ENCODE results near the gene DHRS2. TPM values are rescaled to one million over a fixed set of nuclear protein-coding genes. Genes with fewer than 3 reads are reported as not detected.
"Not testable (repeated sequence)": the region's sequence is repeated elsewhere in the genome, so short reads cannot be mapped to it uniquely, and the experiment has no call there.

DHRS2 gene
- total RNA-seq, 1 donor from 2014 or later = not detected

- DNase-seq (ENCODE audit: extremely low read depth, low read depth, low spot score) = no peak
These were observed 39.7 kb downstream of the DHRS2 start for GRCh38 chr14:23675906-23676305.

GRCh38 chr14:23681337-23681736, 45.2 kb downstream of the DHRS2 start:
- DNase-seq (ENCODE audit: extremely low read depth, low read depth, low spot score) = no peak

GRCh38 chr14:23689709-23690514, 53.7 kb downstream of the DHRS2 start:
- not testable (repeated sequence) for DNase-seq (ENCODE audit: extremely low read depth, low read depth, low spot score)

GRCh38 chr14:23692416-23692815, 56.3 kb downstream of the DHRS2 start:
- DNase-seq (ENCODE audit: extremely low read depth, low read depth, low spot score) = no peak

GRCh38 chr14:23693252-23693775, 57.1 kb downstream of the DHRS2 start:
- no peak for DNase-seq (ENCODE audit: extremely low read depth, low read depth, low spot score)

GRCh38 chr14:23694085-23694948, 58.2 kb downstream of the DHRS2 start:
- no peak for DNase-seq (ENCODE audit: extremely low read depth, low read depth, low spot score)

Other genes with a start within 250 kb of the DHRS2 start
- not detected in 2 replicates for gene MYH6, start 228.1 kb upstream of the DHRS2 start, total RNA-seq
- not detected in 2 replicates for gene MYH7, start 200.7 kb upstream of the DHRS2 start, total RNA-seq
- 24.6 and 26.5 TPM in 2 replicates for gene NGDN, start 166.7 kb upstream of the DHRS2 start, total RNA-seq
- 0.93 and 1.8 TPM in 2 replicates for gene ZFHX2, start 84.6 kb upstream of the DHRS2 start, total RNA-seq
- 3.3 and 9.2 TPM in 2 replicates for gene THTPA, start 80.1 kb upstream of the DHRS2 start, total RNA-seq
- gene AP1G2, start 68.6 kb upstream of the DHRS2 start, total RNA-seq = 36.8 and 38.9 TPM in 2 replicates
- gene JPH4, start 57.6 kb upstream of the DHRS2 start, total RNA-seq = 0.53 TPM in 1 of 2 replicates, not detected in the other